Stimulated activated CD8-positive, alpha-beta memory T cell treated with anti-CD3 and anti-CD28 coated beads, Interleukin-12 subunit alpha, Interleukin-12 subunit beta, amount 100 ng/mL, for 24 hours (primary cell): ENCODE results near the gene STXBP6.
"Not testable (repeated sequence)": the region's sequence is repeated elsewhere in the genome, so short reads cannot be mapped to it uniquely, and the experiment has no call there.

Experiments used
- DNase-seq: peaks from one replicate; pipeline ENCODE4 v3.0.0-alpha.2; 2020; ENCODE audit errors: extremely low read depth

Gene STXBP6

GRCh38 chr14:24803426-24803825, 246.5 kb downstream of the STXBP6 start:
- not testable (repeated sequence) for DNase-seq

DNA sequence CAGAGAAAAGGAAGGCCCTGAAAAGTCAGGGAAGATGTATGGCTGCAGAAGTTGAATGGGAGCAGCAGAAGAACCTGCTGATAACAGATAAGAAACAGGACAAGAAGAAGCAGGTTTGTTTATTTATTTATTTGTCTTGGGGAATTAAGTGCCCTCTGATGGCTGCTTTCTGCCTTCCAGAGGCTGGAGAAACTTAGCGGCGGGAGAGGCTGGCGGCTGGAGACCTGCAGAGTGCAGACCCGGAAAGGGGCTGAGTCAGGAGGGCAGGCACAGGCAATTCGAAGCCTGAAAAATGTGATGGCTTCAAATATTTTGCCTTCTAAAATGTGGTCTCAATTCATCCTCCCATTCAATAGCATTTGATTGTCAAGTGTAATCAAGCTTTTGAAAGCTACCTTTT, 247.7 kb downstream of the STXBP6 start:
- no peak for DNase-seq

DNA sequence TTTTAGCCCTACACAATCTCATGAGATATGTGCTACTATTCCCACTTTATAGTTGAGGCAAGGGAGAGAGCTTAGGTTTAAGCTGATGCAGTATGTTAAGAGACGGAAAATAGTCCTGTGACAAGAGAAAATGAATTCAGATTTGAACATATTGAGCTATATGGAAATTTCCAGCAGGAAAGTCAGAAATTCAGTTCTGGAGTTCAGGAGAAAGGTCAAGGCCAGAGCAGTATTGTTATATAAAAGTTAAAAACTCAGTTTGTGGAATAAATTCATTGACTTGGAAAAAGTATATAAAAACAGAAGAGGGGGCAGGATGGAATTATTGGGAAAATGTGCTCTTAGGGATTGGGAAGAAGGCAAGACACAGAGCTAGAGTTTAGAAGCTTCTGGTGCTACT, 248.9 kb downstream of the STXBP6 start:
- no peak for DNase-seq

DNA sequence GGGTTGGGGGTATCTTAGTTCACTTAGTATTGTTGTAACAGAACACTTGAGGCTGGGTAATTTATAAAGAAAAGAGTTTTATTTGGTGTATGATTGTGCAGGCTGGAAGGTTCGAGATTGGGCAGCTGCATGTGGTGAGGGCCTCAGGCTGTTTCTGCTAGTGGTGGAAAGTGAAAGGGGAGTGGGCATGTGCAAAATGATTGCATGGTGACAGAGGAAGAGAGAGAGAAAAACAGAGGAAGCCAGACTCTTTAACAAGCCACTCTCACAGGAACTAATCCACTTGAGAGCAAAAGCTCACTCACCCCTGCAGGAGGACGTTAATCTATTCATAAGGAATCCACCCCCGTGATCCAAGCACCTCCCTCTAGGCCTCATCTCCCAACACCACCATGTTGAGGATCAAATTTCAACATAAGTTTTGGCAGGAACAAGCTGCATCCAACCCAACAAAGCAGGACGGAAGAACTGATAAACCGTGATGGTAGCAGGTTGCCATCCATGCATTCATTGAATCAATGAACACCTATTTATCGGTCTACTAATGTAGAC, 251.0 kb downstream of the STXBP6 start:
- no peak for DNase-seq

DNA sequence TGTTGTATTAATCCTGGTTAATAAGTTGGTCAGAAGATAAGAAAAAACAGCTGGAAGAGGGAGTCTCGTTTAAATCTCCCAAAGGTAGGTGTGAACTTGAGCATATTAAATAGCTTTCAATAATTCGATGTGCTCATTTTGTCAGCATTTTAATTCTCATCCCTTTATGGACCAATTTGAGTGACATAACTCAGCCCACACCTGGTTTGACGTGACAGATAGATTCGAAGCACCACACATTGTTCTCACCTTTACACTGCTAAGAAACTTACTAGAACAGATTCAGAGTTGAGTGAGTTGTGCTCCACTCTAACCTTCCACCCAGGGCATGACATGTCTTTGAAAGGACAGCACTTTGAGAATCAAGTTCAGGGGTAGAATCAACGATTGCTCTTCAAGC, 254.5 kb downstream of the STXBP6 start:
- DNase-seq, result no peak

- no peak for DNase-seq
Measured at GRCh38 chr14:24794644-24795305, 255.2 kb downstream of the STXBP6 start.

GRCh38 chr14:24790196-24790595, 259.8 kb downstream of the STXBP6 start:
- no peak for DNase-seq

DNA sequence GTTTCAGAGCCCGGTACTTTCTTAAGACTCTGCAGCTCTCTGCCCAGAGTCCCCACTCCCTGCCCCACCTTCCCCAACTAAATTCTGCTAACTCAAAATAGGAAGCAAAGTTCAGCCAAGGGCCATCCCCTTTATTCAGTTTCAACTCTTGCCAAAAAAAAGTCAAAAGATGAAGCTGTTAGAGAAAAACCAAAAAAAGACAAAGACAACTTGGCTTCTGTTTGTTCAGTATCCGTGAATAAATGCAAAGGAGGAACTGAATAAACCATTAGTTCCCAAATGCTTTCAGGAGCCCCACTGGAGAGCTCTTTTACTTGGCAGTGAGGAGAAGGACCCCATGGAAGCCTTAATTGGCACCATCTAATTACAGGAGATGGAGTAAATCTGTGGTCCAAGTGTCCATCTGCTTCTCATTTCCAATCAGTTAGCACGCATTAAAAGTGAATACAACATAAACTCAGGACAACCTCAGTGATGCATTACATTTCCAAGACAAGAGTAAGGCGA, 260.5 kb downstream of the STXBP6 start:
- DNase-seq, result no peak

DNA sequence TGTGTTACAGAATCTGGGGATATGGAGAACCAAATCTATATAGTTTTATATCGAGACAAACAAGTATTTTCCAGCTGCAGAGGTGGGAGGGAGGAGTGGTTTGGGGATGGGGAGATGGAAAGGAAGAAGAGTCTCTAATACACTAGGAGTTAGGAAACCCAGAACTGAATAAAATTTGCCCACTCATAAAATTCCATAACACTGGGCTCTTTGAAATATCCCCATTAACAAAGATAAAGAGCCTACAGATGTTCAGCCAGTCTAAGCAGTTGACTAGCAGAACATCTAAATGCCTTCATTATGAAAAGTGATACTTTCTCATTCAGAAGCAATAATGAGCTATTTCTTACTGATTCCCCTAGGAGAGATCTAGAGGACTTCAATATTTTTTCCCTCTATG, 264.2 kb downstream of the STXBP6 start:
- no peak for DNase-seq

- no peak for DNase-seq
Measured at GRCh38 chr14:24784981-24785380, 265.0 kb downstream of the STXBP6 start.

DNA sequence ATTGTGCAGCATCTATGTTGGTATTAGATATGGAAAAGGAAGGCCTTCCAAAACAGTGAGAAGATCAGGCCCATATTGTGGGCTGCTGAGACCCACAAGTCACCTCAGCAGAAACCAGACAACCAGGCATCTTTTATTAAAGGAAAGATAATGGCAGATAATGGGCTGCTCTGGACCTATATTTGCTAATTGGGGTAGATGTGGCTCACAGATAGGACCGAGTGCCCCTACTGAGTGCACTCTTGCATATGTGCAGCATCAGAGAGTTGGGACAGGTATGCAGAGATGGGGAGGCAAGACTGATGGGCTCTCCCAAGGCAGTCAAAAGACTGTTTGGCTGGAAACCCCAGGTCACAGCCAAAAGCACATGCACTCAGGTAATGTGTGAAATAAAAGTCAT, 266.2 kb downstream of the STXBP6 start:
- no peak for DNase-seq

- DNase-seq, result no peak
Measured at GRCh38 chr14:24780281-24780680, 269.7 kb downstream of the STXBP6 start.

DNA sequence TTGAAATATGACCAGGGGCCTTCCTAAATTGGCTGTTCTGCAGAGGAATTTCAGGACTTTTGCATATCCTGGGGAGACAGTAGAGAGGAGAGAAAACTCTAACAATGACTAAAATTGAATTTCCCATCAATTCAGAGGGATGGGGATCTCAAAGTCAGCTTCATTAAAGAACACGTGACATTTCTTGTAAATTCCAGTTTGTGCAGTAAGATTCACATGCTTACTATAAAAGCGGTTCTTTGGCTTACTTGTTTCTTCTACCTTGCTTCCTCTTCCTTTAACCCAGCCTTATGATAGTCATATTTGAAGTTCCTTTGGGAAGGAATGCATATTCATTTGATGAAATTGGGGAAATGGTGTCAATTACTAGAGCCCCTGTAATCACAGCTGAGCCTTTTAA, 272.3 kb downstream of the STXBP6 start:
- no peak for DNase-seq

- DNase-seq, result no peak
Measured at GRCh38 chr14:24775950-24776349, 274.0 kb downstream of the STXBP6 start.

- no peak for DNase-seq
Measured at GRCh38 chr14:24774187-24774915, 275.6 kb downstream of the STXBP6 start.

- DNase-seq, result not testable (repeated sequence)
Measured at GRCh38 chr14:24773564-24773963, 276.4 kb downstream of the STXBP6 start.

DNA sequence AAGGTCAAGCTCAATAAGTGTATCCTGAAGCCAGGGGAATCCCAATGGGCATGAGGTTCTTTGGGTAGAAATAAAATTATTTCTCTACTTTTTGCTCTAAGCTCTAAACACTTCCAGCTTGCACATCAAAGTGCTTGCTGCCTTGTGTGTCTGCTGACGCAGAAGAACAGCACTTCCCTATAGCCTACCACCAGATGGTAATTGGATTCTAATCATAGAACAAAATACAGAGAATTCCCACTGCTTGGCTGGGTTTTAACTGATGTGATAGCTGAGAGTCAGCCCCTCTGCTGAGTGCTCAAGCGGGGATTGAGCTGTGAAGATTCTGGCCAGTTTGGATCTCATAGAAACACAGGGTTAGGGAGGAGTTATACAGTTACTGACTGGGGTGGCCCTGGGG, 283.5 kb downstream of the STXBP6 start:
- DNase-seq, result no peak

DNA sequence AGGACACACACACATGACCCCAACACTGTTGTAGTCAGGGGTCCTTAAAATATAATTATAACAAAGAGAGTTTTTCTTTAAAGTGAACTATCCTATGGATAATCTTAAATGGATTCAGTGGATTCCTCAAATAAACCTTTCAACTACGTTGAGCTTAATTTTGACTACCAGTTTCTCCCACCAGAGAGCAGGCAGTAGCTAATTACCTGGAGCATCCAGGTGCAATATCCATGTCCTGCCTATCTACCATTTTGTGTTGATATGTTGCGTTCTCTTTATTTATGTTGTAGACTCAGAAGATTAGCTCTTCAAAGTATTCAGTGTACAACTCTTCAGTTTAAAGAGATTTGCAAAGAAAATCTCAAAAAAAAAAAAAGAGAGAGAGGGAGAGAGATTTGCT, 288.8 kb downstream of the STXBP6 start:
- DNase-seq, result no peak
